Suprapubic skin (tissue), 4 donors: ENCODE results near the gene UNC45B.

Source experiments
- CTCF ChIP-seq, 2 donors: fragments of 200-600 bp in 1 of 2; fragments of 450-650 bp in 1 of 2; sonication (generic) in 1 of 2; IDR thresholded peaks; one replicate each; pipeline ENCODE4 v1.5.1; 2016 to 2019; ENCODE audit warnings: antibody characterized with exemption in 2 of 2, mild to moderate bottlenecking in 1 of 2, moderate library complexity in 1 of 2
- EP300 ChIP-seq: sonication (generic); formaldehyde crosslinking; IDR thresholded peaks from one replicate; pipeline ENCODE4 v1.6.1; 2017; ENCODE audit warnings: antibody characterized with exemption
- POLR2A ChIP-seq, 2 donors: fragments of 450-650 bp; IDR thresholded peaks; one replicate each; pipeline ENCODE4 v1.6.1; 2017; ENCODE audit warnings: antibody characterized with exemption in 2 of 2, mild to moderate bottlenecking in 2 of 2, moderate library complexity in 2 of 2
- POLR2AphosphoS5 ChIP-seq, 3 donors: sonication (generic); formaldehyde crosslinking; IDR thresholded peaks; one replicate each; pipeline ENCODE4 v1.6.1; 2017; ENCODE audit warnings: antibody characterized with exemption in 3 of 3

GRCh38 chr17:35188111-35188510, 40.5 kb downstream of the UNC45B start:
- no peak for TF ChIP-seq EP300
- no peak for TF ChIP-seq CTCF (IDR thresholded peaks at IDR 0.05)
- TF ChIP-seq POLR2AphosphoS5 (IDR thresholded peaks at IDR 0.05): no peak
- TF ChIP-seq POLR2A (IDR thresholded peaks at IDR 0.05): no peak
